ENCODE measurements around the gene CHCHD5. TPM values are rescaled to one million over a fixed set of nuclear protein-coding genes. Genes with fewer than 3 reads are reported as not detected.

CHCHD5 gene
- total and polyA plus RNA-seq, 10 of the 15 experiments (the other 5 are each of a cell fraction or from before 2014, with no cell fraction given) = 16.4 to 118 (median 45.2) TPM

DNA sequence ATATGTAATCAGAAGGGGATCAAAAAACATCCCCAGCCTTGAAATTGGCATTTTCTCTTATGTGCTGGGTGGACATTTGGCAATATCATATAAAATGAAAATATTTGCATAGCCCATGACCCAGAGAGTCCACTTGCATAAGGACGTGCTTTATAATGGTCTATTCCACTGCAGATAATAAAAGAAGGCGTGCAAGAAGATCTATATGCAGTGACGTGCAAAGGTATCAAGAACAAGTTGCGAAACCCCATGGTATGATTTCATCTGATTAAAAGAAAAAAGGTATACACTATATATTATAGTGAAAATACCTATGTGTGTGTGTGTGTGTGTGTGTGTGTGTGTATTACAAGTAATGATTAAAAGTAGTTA, 52.9 kb downstream of the CHCHD5 start:
- Histone ChIP-seq H2AFZ (ENCODE audit: control insufficient read depth, low read depth, low read length) (no peak overlapping the region), H3K9me3 (replicated peaks; ENCODE audit: control insufficient read depth, insufficient read depth, low read length) (no peaks in the 10 kb centered on the region), H3K4me3 (no peak overlapping the region), H3K36me3 (ENCODE audit: control insufficient read depth in 2 of 2, insufficient read depth in 2 of 2, low read length in 1 of 2) (no peaks in the 10 kb centered on the region), H3K9ac (ENCODE audit: control insufficient read depth, insufficient read depth, low read length) (no peak overlapping the region), H3K4me2 (ENCODE audit: control insufficient read depth, insufficient read depth) (no peak overlapping the region), H3K27ac (ENCODE audit: control insufficient read depth, insufficient read depth) (no peak overlapping the region), H4K20me1 (ENCODE audit: control insufficient read depth, insufficient read depth) (no peaks in the 10 kb centered on the region), H3K79me2 (ENCODE audit: control insufficient read depth, insufficient read depth, low read length) (no peaks in the 10 kb centered on the region), H3K27me3 (replicated peaks in 1 of 2; ENCODE audit: control insufficient read depth in 2 of 2, insufficient read depth in 2 of 2, low read length in 1 of 2) (peaks cover 0 to 2% of the 10 kb centered on the region in 2 experiments; a peak in 2 of 4 replicates), H3K4me1 (ENCODE audit: control insufficient read depth, insufficient read depth, low read length) (peaks cover 23% of the 10 kb centered on the region)
- 71% methylated on average over 4 of the region's 4 CpGs for WGBS (ENCODE audit: insufficient coverage, insufficient replicate concordance, low lambda C conversion rate, missing lambda C conversion rate)
- intact Hi-C loops (cut with micrococcal nuclease; ENCODE audit: unreplicated experiment) = no loop called here
- RAD21 ChIA-PET (ENCODE audit: unreplicated experiment) = interaction anchor here (0.8 to 16.3 kb wide), 7 partner anchors 8 to 88 kb away, joined by 3 to 494 read pairs (median 4); partner anchors contain the start of genes NT5DC4 and SLC20A1
- DNase-seq (ENCODE audit: low read depth, low spot score) (no peak), ATAC-seq (no peak), FAIRE-seq (no peak)
- TF ChIP-seq FOS (IDR thresholded peaks at IDR 0.05; ENCODE audit: borderline replicate concordance, extremely low read depth, insufficient read length) = no peak
- in situ Hi-C loops (cut with MboI) = no loop called here
- SMC1A ChIA-PET (ENCODE audit: uncharacterized antibody, unreplicated experiment) = interaction anchor here (0.9 to 15.4 kb wide), 8 partner anchors 7 to 88 kb away, joined by 3 to 455 read pairs (median 15); partner anchors contain the start of genes NT5DC4 and SLC20A1
- CTCF ChIA-PET = interaction anchor here (0.6 to 16.6 kb wide), 7 partner anchors 8 to 91 kb away, joined by 3 to 671 read pairs (median 15); no protein-coding TSS in a partner anchor
- BruUV-seq (replicated peaks) = no TSS peak
- POLR2A ChIA-PET = interaction anchor here (0.6 to 13.6 kb wide), 10 partner anchors 8 to 748 kb away, joined by 3 to 143 read pairs (median 4); partner anchors contain the start of gene SLC20A1

Small RNAs within 50 kb of the gene (small RNA-seq; reads per million reads assigned to genes)
- not detected for gene RF00019

Other genes starting within 250 kb of the CHCHD5 start
- 6.4 and 7.4 TPM in 2 replicates for gene RGPD8, start 151.0 kb upstream of the CHCHD5 start, total RNA-seq (2014; rRNA removed)
- 9.6 and 11.1 TPM in 2 replicates for gene RGPD8, start 151.0 kb upstream of the CHCHD5 start, total RNA-seq (2014; rRNA removed; fragmentation: Illumina TruSeq; extraction: Trizol)
- 6.5 and 7.3 TPM in 2 replicates for gene RGPD8, start 151.0 kb upstream of the CHCHD5 start, total RNA-seq (2021)
- 2.2 and 3.1 TPM in 2 replicates for gene RGPD8, start 151.0 kb upstream of the CHCHD5 start, polyA plus RNA-seq (2011; rRNA removed)
- 6.1 and 8.6 TPM in 2 replicates for gene RGPD8, start 151.0 kb upstream of the CHCHD5 start, polyA plus RNA-seq (2014; fragmentation: Illumina TruSeq; extraction: Trizol)
- under 1 TPM; 0.24 to 0.40 TPM for gene RGPD8, start 151.0 kb upstream of the CHCHD5 start, polyA plus RNA-seq (2014; fragmentation: Nextera tagmentation; extraction: Ambion mirVana)
- gene RGPD8, start 151.0 kb upstream of the CHCHD5 start, polyA plus RNA-seq (2014; rRNA removed) = 3.5 and 3.6 TPM in 2 replicates
- 1 to 10 TPM; 4.2 to 4.3 TPM for gene RGPD8, start 151.0 kb upstream of the CHCHD5 start, polyA plus RNA-seq (2016; fragmentation: Nextera tagmentation; extraction: Ambion mirVana)
- gene TTL, start 102.5 kb upstream of the CHCHD5 start, total RNA-seq (2014; rRNA removed) = 16.6 and 16.7 TPM in 2 replicates
- 21.1 and 21.8 TPM in 2 replicates for gene TTL, start 102.5 kb upstream of the CHCHD5 start, total RNA-seq (2014; rRNA removed; fragmentation: Illumina TruSeq; extraction: Trizol)
- gene TTL, start 102.5 kb upstream of the CHCHD5 start, total RNA-seq (2021) = 24.1 and 27.1 TPM in 2 replicates
- 17.4 and 19.9 TPM in 2 replicates for gene TTL, start 102.5 kb upstream of the CHCHD5 start, polyA plus RNA-seq (2011; rRNA removed)
- 23.0 and 24.7 TPM in 2 replicates for gene TTL, start 102.5 kb upstream of the CHCHD5 start, polyA plus RNA-seq (2014; fragmentation: Illumina TruSeq; extraction: Trizol)
- gene TTL, start 102.5 kb upstream of the CHCHD5 start, polyA plus RNA-seq (2014; fragmentation: Nextera tagmentation; extraction: Ambion mirVana) = 1 to 10 TPM; 3.9 to 4.8 TPM
- gene TTL, start 102.5 kb upstream of the CHCHD5 start, polyA plus RNA-seq (2014; rRNA removed) = 15.2 and 15.5 TPM in 2 replicates
- 1 to 10 TPM; 5.0 to 5.2 TPM for gene TTL, start 102.5 kb upstream of the CHCHD5 start, polyA plus RNA-seq (2016; fragmentation: Nextera tagmentation; extraction: Ambion mirVana)
- 30.1 and 31.2 TPM in 2 replicates for gene POLR1B, start 42.1 kb upstream of the CHCHD5 start, total RNA-seq (2014; rRNA removed)
- 36.7 and 37.8 TPM in 2 replicates for gene POLR1B, start 42.1 kb upstream of the CHCHD5 start, total RNA-seq (2014; rRNA removed; fragmentation: Illumina TruSeq; extraction: Trizol)
- gene POLR1B, start 42.1 kb upstream of the CHCHD5 start, total RNA-seq (2021) = 45.1 and 55.8 TPM in 2 replicates
- 35.7 and 38.6 TPM in 2 replicates for gene POLR1B, start 42.1 kb upstream of the CHCHD5 start, polyA plus RNA-seq (2011; rRNA removed)
- 33.6 and 37.9 TPM in 2 replicates for gene POLR1B, start 42.1 kb upstream of the CHCHD5 start, polyA plus RNA-seq (2014; fragmentation: Illumina TruSeq; extraction: Trizol)
- 10 to 100 TPM; 13.4 to 14.3 TPM for gene POLR1B, start 42.1 kb upstream of the CHCHD5 start, polyA plus RNA-seq (2014; fragmentation: Nextera tagmentation; extraction: Ambion mirVana)
- 27.4 and 36.1 TPM in 2 replicates for gene POLR1B, start 42.1 kb upstream of the CHCHD5 start, polyA plus RNA-seq (2014; rRNA removed)
- 10 to 100 TPM; 46.7 to 47.2 TPM for gene POLR1B, start 42.1 kb upstream of the CHCHD5 start, polyA plus RNA-seq (2016; fragmentation: Nextera tagmentation; extraction: Ambion mirVana)
- 39.0 and 42.2 TPM in 2 replicates for gene SLC20A1, start 61.3 kb downstream of the CHCHD5 start, total RNA-seq (2014; rRNA removed)
- gene SLC20A1, start 61.3 kb downstream of the CHCHD5 start, total RNA-seq (2014; rRNA removed; fragmentation: Illumina TruSeq; extraction: Trizol) = 40.5 and 41.2 TPM in 2 replicates
- gene SLC20A1, start 61.3 kb downstream of the CHCHD5 start, total RNA-seq (2021) = 50.5 and 59.1 TPM in 2 replicates
- gene SLC20A1, start 61.3 kb downstream of the CHCHD5 start, polyA plus RNA-seq (2011; rRNA removed) = 45.3 and 48.6 TPM in 2 replicates
- gene SLC20A1, start 61.3 kb downstream of the CHCHD5 start, polyA plus RNA-seq (2014; fragmentation: Illumina TruSeq; extraction: Trizol) = 46.8 and 59.1 TPM in 2 replicates
- 10 to 100 TPM; 21.2 to 22.6 TPM for gene SLC20A1, start 61.3 kb downstream of the CHCHD5 start, polyA plus RNA-seq (2014; fragmentation: Nextera tagmentation; extraction: Ambion mirVana)
- 37.6 and 39.8 TPM in 2 replicates for gene SLC20A1, start 61.3 kb downstream of the CHCHD5 start, polyA plus RNA-seq (2014; rRNA removed)
- 10 to 100 TPM; 46.9 to 49.5 TPM for gene SLC20A1, start 61.3 kb downstream of the CHCHD5 start, polyA plus RNA-seq (2016; fragmentation: Nextera tagmentation; extraction: Ambion mirVana)
- gene NT5DC4, start 136.4 kb downstream of the CHCHD5 start, total RNA-seq (2014; rRNA removed) = 0.34 and 0.38 TPM in 2 replicates
- 0.18 TPM in 1 of 2 replicates, not detected in the other for gene NT5DC4, start 136.4 kb downstream of the CHCHD5 start, total RNA-seq (2014; rRNA removed; fragmentation: Illumina TruSeq; extraction: Trizol)
- gene NT5DC4, start 136.4 kb downstream of the CHCHD5 start, total RNA-seq (2021) = 0.85 TPM in 1 of 2 replicates, not detected in the other
- 1.6 and 2.7 TPM in 2 replicates for gene NT5DC4, start 136.4 kb downstream of the CHCHD5 start, polyA plus RNA-seq (2011; rRNA removed)
- gene NT5DC4, start 136.4 kb downstream of the CHCHD5 start, polyA plus RNA-seq (2014; fragmentation: Illumina TruSeq; extraction: Trizol) = 0.04 and 0.10 TPM in 2 replicates
- gene NT5DC4, start 136.4 kb downstream of the CHCHD5 start, polyA plus RNA-seq (2014; fragmentation: Nextera tagmentation; extraction: Ambion mirVana) = 1 to 10 TPM in 1 of 2 experiments, under 1 TPM in 1; 0.31 to 2.6 TPM
- 0.15 and 0.51 TPM in 2 replicates for gene NT5DC4, start 136.4 kb downstream of the CHCHD5 start, polyA plus RNA-seq (2014; rRNA removed)
- under 1 TPM; 0.11 to 0.13 TPM for gene NT5DC4, start 136.4 kb downstream of the CHCHD5 start, polyA plus RNA-seq (2016; fragmentation: Nextera tagmentation; extraction: Ambion mirVana)
- 18.1 and 21.1 TPM in 2 replicates for gene CKAP2L, start 180.0 kb downstream of the CHCHD5 start, total RNA-seq (2014; rRNA removed)
- gene CKAP2L, start 180.0 kb downstream of the CHCHD5 start, total RNA-seq (2014; rRNA removed; fragmentation: Illumina TruSeq; extraction: Trizol) = 18.2 and 19.0 TPM in 2 replicates
- gene CKAP2L, start 180.0 kb downstream of the CHCHD5 start, total RNA-seq (2021) = 20.7 and 23.7 TPM in 2 replicates
- gene CKAP2L, start 180.0 kb downstream of the CHCHD5 start, polyA plus RNA-seq (2011; rRNA removed) = 14.9 and 20.8 TPM in 2 replicates
- gene CKAP2L, start 180.0 kb downstream of the CHCHD5 start, polyA plus RNA-seq (2014; fragmentation: Illumina TruSeq; extraction: Trizol) = 30.6 and 38.3 TPM in 2 replicates
- 10 to 100 TPM; 10.5 to 19.7 TPM for gene CKAP2L, start 180.0 kb downstream of the CHCHD5 start, polyA plus RNA-seq (2014; fragmentation: Nextera tagmentation; extraction: Ambion mirVana)
- 13.7 and 14.5 TPM in 2 replicates for gene CKAP2L, start 180.0 kb downstream of the CHCHD5 start, polyA plus RNA-seq (2014; rRNA removed)
- gene CKAP2L, start 180.0 kb downstream of the CHCHD5 start, polyA plus RNA-seq (2016; fragmentation: Nextera tagmentation; extraction: Ambion mirVana) = 10 to 100 TPM; 27.4 to 37.4 TPM
- gene IL1A, start 199.9 kb downstream of the CHCHD5 start, total RNA-seq (2014; rRNA removed) = 7.7 and 10.6 TPM in 2 replicates
- gene IL1A, start 199.9 kb downstream of the CHCHD5 start, total RNA-seq (2014; rRNA removed; fragmentation: Illumina TruSeq; extraction: Trizol) = 8.2 and 9.5 TPM in 2 replicates
- 6.1 and 6.6 TPM in 2 replicates for gene IL1A, start 199.9 kb downstream of the CHCHD5 start, total RNA-seq (2021)
- gene IL1A, start 199.9 kb downstream of the CHCHD5 start, polyA plus RNA-seq (2011; rRNA removed) = 0.10 TPM in 1 of 2 replicates, not detected in the other
- gene IL1A, start 199.9 kb downstream of the CHCHD5 start, polyA plus RNA-seq (2014; fragmentation: Illumina TruSeq; extraction: Trizol) = 8.3 and 14.3 TPM in 2 replicates
- 1 to 10 TPM; 5.7 to 8.7 TPM for gene IL1A, start 199.9 kb downstream of the CHCHD5 start, polyA plus RNA-seq (2014; fragmentation: Nextera tagmentation; extraction: Ambion mirVana)
- gene IL1A, start 199.9 kb downstream of the CHCHD5 start, polyA plus RNA-seq (2014; rRNA removed) = 5.6 and 7.2 TPM in 2 replicates
- gene IL1A, start 199.9 kb downstream of the CHCHD5 start, polyA plus RNA-seq (2016; fragmentation: Nextera tagmentation; extraction: Ambion mirVana) = 1 to 10 TPM; 3.2 to 3.8 TPM